ENCODE measurements around the gene EMX1.

EMX1 gene

DNA sequence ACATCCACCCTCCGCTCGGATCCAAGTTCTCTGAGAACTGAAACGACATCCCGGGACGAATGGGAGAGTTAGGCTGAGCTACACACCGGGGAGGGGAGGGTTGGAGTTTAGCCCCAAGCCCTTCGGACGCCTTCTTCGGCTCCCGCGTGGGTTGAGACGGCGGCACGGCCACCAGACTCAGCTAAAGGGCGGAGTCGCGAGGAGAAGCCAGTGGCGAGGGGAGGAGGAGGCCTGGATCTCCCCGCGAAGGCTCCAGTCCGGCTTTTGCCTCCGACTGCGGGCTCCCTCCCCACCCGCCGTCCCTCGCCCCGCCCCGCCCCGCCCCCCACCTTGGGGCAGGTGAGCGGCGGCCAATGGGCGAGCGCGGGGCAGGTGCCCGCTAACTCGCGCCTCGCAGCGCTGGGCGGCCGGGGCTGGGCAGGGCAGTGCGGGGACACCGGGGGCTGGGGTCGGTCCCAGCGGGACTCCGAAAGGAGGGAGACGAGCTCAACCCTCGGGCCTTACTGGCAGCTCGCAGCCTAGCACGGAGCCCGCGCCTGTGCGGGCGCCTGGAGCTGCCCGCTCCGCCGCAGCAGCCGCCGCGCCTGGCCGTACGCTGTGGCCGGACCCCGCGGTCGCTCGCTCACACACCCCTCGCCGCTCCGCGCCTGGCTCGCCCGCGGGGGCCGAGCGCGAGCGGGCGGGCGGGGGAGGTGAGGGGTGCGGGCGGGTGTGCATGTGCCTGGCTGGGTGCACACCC is at the start of gene EMX1:
Gene EMX1, plus strand, starts transcription at position 382 of the 739 bp plus-strand sequence. Its CDS starts 334 bp downstream, at position 716.
- peak; percentile 47 for DNase-seq

GRCh38 chr2:72871060-72871459 is 46.3 kb upstream of the EMX1 start:
- no peak for DNase-seq

DNA sequence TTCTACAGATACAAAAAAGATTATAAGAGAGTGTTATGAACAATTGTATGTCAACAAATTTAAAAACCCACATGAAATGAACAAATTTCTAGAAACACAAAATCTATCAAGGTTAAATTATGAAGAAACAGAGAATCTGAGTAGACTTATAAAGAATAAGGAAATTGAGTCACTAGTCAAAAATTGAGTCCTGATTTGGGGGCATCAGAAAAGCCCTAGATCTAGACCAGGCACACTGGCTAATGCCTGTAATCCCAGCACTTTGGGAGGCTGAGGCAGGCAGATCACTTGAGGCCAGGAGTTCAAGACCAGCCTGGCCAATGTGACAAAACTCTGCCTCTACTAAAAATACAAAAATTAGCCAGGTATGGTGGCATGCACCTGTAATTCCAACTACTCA is 45.4 kb upstream of the EMX1 start:
- DNase-seq, result no peak

- no peak for DNase-seq
These were observed 33.9 kb upstream of the EMX1 start for GRCh38 chr2:72883356-72883962.

DNA sequence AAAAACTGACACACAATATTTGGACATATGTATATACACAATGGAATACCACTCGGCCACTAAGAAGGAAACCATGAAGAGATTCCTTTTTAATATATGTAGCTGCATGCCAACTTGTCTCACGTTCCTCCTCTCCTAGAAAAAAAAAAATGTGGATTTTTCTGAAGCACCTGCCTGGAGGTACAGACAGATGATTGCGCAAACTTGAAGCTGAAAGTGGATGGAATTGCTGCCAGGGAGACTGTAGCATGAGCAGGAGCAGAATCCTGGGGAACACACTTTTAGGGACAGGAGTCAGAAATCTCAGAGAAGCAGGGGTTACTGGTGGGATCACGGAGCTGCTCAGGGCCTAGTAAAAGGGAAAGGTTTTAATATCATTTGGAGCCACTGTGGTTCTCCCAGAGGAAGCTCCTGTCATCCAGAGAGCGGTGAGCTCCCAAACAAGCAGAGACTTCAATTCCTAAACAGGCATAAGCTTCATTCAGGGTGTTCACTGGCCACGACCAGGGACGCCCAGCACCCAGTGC is 30.8 kb upstream of the EMX1 start:
- DNase-seq, result no peak

DNA sequence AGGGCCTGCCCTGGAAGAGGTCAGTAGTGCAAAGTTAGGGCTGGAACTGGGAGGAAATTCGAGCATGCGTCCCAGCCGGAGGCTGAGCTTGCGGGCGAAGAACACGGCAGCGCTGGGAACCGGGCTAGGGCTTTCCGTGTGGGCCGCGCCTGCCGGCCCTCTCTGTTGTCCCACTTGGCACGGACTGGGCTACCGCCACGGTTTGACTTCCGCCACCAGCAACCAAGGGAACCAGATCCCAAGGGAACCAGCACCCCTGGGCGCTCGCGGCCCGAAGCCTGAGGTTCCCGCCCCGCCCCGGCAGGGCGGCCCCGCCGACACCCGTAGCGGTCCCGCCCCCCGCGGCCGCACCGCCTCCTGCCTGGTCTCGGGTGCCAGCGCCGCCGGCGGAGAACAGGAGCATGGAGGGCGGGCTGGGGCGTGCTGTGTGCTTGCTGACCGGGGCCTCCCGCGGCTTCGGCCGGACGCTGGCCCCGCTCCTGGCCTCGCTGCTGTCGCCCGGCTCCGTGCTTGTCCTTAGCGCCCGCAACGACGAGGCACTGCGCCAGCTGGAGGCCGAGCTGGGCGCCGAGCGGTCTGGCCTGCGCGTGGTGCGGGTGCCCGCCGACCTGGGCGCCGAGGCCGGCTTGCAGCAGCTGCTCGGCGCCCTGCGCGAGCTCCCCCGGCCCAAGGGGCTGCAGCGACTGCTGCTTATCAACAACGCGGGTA is 30.1 kb upstream of the EMX1 start, which contains the start of gene SPR:
Gene SPR, plus strand, starts transcription at position 377 of the 708 bp plus-strand sequence. Its CDS starts 25 bp downstream, at position 402.
- DNase-seq, result peak; percentile 24

DNA sequence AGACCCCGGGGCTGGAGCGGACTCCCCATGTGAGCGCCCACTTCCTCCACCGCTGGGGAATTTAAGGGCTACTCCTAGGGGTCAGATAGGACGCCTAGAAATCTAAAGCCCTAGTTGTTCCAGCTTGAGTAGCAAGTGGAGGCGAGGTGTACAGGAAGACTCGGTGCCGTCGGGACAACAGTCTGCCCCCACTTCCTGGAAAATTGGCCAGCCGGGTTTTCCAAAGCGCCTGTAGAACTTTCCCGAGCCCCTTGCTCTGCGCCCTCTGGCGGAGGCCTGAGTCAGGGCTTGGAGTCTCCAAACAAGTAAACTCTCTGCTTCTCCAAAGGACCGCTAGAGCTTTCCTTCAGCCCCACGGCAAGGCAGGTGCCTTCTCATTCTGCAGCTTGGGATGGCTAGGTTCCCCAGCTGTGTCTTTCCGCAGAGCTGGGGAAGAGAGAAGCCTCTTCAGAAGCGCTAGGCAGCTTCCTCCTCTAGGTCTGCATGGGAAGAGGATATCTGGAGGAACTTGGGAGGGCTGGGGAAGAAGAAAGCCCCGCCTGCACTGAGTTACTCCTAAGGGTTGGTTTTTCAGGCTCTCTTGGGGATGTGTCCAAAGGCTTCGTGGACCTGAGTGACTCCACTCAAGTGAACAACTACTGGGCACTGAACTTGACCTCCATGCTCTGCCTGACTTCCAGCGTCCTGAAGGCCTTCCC is 29.4 kb upstream of the EMX1 start:
- DNase-seq, result peak; percentile 30

GRCh38 chr2:72888438-72889202 is 28.7 kb upstream of the EMX1 start:
- no peak for DNase-seq

DNA sequence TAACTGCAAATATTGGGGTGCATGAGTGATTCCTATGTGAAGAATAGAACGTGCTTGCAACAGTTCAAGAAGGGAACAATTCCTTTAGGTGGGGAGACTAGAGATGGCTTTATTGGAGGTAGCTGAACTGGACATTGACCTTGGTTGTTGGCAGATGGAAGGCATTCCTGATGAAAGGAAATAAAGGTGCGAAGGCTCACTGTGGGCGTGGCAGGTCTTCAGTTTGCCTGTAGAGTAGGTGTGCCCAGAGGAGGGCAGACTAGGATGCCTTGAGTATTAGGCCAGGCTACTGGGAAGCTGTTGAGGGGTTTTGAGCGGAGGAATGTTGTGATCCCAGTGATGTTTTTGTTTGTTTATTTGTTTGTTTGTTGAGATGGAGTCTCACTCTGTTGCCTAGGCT is 27.3 kb upstream of the EMX1 start:
- no peak for DNase-seq

DNA sequence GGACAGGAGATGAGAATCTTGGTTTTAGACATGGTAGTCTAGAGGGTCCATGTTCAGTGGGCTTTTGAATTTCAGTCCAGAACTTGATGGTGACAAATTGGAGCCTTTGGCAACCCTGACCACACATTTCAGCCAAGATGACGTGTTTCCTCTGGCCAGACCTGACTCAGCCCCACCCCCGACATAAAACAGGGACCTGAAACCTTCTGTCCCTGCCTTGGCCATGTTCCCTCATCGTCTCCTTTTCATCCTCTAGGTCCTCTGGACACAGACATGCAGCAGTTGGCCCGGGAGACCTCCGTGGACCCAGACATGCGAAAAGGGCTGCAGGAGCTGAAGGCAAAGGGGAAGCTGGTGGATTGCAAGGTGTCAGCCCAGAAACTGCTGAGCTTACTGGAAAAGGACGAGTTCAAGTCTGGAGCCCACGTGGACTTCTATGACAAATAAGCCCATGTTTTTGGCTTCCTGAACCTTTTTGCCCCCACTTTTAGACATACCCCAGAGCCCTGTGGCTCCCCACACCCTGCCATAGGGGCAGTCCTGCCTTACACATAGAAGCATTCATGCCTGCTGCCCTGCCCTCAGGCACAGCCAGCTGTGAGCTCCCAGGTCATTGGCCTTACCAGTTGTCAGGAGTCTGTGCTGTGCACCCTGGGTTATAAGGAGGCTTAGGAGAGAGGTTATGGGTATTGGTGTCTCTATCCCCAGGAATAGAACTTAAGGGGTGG is 26.1 kb upstream of the EMX1 start:
- DNase-seq, result peak; percentile 21

GRCh38 chr2:72892506-72893173 is 24.7 kb upstream of the EMX1 start:
- DNase-seq, result peak; percentile 60

- DNase-seq, result no peak
These were observed 23.6 kb upstream of the EMX1 start for GRCh38 chr2:72893594-72894319.

DNA sequence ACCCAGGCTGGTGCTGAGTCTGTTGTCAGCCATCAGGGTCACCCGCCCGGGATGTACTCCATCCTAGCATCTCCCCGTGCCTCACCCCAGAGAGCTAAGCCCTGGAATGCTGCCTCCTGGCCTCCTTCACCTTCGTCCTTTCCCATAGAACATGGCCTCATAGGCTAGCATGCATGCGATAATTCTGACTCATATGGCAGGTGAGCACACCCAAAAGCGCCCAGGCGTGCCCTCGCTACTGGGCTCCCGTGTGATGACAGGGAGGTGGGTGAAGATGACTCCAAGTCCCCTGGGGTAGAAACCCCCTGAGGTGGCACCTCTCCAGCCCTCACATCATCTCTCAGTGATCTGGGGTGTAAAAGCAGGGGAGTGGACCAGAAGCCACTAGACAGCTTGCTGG is 22.8 kb upstream of the EMX1 start:
- DNase-seq, result no peak

DNA sequence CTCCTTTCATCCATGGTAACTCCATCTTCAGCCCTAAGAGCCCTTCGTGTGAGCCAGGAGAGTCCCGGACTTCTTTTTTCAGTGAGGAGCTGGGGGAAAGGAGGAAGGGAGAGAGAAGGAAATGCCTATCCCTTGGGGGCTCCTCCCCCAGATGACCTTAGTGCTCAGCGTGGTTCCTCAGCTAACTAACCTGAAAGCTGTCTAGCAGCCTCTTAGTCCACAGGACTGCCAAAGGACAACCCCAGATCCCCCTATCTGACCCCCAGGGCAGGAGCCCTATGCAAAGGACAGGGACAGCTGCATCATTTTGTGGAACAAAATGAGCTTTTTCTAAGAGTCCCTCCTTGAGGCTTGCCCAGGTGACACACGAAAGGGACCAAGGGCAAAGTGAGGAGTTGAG is 22.2 kb upstream of the EMX1 start:
- no peak for DNase-seq

- DNase-seq, result no peak
These were observed 21.5 kb upstream of the EMX1 start for GRCh38 chr2:72895759-72896281.

GRCh38 chr2:72896446-72896845 is 20.9 kb upstream of the EMX1 start:
- no peak for DNase-seq

DNA sequence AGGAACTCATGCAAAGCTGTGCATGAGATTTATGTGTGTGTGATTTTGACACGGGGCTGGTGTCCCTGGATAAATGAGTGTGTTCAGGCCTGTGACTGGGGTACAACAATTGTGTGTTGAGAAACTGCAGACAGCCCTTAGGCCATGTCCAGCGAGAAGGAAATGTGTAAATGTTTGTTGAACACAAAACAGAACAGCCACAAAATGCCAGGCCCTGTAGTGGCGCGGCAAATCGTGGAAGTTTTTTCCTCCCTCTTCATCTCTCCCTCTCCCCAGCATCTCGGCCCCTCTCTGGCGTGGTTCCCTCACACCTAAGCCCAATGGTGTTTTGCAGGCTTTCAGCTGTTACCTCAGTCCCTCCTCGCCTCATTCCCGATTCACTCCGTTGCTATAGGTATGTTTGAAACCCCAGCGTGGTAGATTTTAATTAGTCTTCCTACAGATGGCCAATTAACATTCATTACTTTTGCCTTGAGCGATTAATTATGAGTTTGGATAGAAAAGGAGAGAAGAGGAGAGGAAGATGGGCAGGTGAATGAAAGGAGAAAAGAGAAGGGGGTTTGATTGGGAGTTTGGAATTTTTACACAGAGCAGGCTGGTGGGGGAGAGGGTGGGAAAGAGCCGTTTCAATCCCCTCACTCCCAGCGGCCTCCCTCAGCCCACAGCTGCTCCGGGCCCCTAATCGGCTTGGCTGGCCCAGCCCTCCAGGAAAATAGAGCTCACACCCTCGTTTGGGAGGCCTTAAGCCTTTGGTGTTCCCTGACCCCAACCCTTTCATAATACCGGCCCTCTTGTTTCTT is 19.3 kb upstream of the EMX1 start:
- no peak for DNase-seq

- no peak for DNase-seq
These were observed 18.8 kb upstream of the EMX1 start for GRCh38 chr2:72898585-72898906.

- DNase-seq, result no peak
These were observed 17.0 kb upstream of the EMX1 start for GRCh38 chr2:72900191-72900825.
